Activated CD8-positive, alpha-beta memory T cell treated with anti-CD3 and anti-CD28 coated beads for 48 hours (primary cell): ENCODE measurements around the gene SNX3.
"Not testable (repeated sequence)": the region's sequence is repeated elsewhere in the genome, so short reads cannot be mapped to it uniquely, and the experiment has no call there.

Source experiments
- DNase-seq, 3 experiments: peaks; one replicate each; pipeline ENCODE4 v3.0.0-alpha.2; 2020; ENCODE audit warnings: low read depth in 2 of 3, low spot score in 2 of 3

SNX3 gene

DNA sequence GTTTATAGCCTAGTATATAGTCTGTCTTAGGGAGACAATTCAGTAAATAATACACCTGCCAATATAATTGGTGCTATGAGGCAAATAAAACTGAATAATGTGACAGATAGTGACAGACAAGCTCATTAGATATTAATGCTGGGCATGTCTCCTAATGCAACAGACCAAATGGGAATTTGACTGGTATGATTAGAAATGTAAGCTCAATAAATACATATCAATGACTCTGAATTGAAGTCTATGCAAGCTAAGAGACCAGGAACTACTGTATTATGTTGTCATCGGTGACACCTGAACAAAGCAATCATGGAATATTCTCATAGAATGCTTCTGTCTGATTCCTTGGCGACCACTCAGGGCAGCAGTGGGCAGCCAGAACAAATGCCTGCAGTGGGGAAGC lies 2.5 kb upstream of the SNX3 start:
- DNase-seq: no peak

DNA sequence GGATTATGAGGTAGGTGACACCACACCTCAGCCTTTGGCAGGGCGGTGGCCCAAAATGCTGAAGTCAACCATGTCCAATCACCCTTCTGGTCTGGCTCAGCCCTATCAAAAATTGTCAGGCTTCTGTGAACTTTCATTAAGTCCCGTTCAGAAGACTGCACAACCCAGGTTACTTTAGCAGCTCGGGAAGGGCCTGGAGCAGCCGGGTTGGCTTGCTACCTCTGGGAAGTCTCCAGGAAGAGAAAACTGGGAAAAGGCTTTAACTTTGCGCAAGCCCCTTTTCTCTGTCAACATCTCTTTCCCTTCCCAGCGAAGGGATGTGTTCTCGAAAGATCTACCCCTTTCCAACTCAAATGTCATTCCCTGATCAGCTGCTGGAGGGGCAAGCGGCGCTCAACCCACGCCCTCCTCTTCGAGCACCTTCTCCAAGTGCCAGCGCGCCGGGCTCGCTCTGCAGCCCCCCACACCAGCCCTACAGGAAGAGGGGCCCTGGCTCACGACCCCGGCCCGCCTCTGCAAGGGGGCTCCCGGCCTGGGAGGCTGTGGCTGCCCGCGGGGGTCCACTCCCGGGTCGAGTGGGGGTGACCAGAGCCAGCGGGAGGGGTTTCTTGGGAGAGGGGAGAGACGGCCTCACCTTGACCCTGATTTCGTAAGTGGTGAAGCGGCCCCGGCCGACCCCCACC lies 573 bp downstream of the SNX3 start:
- peak in 1 of 3 experiments; percentile 20 for DNase-seq

DNA sequence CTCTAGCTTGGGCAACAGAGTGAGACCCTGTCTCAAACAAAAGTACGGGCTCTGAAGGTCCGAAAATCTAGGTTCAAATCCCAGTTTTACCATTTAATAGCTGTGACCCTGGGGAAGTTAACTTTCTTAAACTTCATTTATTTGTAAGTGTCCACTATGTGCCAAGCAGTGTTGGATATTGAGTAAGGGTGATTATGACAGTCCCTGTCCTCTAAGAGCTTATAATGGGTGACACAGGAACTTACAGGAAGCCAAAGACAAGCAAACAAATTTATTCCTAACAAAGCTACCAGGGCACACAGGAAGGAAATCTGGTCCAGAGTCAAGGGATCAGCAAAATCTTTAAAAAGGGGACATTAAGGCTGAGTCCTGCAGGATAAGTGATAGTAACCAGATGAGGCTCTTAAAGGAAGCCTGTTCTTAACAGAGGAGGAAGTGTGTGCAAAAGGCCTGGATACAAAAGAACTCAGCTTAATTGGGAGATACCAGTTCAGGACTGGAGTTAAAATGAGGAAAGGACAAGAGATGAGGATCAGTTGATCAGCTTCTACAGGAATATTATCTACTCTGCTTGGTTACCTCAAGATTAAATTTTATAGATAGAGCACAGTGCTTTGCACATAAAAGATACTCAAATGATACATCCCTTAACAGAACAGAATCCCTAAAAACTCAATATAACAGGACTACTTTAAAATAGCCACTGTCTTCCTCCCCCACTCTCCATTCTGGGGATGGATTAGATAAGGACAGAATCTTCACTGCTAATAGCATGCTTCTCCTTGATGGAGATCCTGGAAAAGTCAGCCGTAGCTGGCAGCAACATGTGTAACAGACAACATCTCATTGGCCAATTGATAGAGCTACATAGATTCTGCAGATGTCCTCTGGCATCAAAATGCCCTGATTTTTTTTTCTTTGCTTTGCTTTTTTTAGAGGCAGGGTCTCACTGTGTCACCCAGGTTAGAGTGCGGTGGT lies 6.1 kb downstream of the SNX3 start:
- no peak for DNase-seq

DNA sequence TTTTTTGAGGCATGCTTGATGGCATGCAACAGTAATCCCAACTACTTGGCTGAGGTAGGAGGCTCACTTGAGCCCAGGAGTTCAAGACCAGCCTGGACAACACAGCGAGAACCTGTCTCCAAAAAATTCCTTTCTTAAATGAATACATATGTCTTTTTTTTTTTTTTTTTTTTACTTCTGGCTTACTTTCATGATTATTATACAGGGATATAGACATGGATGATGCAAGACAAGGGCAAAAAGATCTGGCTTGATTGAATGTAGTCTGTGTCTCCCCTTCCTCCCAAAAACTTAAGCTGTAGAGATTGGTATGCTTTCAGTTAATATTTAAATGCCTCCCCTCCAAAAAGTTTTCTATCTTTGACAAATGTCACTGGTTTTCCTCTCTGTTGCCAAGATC lies 7.6 kb downstream of the SNX3 start:
- DNase-seq: no peak

DNA sequence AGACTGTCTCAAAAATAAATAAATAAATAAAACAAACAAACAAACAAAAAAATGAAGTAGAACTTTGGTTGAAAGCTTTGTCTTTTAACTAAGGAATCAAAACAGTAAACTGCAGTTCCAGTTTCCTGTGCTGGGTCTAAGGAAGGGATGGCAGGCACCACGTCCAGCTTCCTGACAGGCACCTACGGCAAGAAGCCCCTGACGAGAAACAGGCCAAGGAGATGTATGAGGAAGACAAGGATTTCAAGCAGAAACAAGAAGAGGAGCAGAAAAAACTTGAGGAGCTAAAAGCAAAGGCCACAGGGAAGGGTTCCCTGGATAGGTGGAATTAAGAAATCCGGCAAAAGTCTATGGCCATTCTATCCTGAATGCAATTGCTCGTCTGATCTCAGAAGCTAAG lies 8.8 kb downstream of the SNX3 start:
- no peak for DNase-seq

DNA sequence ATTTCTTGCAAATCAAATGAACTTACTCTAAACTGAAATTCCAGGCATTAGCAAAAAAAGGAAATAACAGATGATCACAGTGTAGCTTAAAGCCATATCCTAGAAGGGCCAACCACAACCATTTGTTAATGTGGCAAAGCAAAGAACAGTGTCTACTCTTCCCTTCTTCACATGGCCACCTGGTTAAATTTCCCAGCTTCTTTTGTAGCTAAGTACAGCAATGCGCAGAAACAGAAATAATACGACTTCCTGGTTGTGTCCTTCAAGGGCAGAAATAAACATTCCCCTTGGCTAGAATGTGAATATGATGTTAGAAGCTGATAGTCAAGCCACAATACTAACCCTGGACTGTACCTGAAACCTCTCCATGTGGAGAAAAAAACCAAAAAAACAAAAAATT lies 9.6 kb downstream of the SNX3 start:
- no peak for DNase-seq

DNA sequence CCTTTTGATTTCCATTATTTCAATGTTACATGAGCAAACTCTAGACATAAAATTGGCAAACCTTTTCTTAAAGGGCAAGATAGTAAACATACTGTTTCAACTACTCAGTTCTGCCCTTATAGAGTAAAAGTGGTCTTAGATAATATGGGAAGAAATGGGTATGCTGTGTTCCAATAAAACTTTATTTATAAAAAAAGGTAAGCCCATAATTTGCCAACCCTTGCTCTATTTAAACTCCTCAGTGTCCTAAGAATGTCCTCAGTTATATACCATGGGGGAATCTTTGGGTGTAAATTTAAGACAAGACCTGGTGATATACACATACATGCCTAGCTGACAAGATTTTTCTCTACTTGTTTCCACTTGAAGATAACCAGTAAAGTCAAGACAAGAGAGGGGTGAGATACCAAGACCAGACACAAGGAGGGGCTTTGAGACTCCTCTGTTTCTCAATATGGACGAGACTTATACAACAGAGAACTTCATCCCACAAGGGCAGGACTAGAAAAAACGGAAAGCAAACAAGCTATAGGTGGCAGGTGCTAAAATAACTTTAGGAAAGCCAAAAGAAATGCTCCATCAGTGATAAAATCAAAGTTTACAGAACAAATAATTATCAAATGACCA lies 10.5 kb downstream of the SNX3 start:
- no peak for DNase-seq

DNA sequence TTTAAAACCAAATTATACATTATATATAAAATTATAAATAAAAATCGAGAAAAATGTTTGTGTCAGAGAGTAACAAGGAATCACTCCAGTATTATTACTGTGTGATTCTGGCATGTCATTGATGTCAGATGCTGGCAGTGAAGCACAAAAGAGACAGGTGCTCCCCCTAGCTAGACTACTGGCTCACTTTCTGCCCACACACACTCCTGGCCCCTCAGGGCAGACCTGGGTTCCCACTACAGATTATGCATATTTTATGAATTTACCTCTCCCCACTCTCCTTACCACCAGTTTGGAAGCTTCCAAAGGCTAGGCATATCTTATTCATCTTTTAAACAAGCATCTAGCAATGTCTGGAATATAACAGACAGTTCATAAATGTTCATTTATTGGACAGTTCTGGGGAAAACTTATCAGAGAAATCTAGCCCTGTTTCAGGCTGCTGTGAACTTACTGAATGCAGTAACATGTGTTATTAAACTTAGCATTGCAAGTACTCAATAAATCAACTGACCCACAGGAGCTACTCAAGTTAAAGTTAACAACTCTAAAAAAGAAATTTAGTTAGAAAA lies 12.8 kb downstream of the SNX3 start:
- no peak for DNase-seq

DNA sequence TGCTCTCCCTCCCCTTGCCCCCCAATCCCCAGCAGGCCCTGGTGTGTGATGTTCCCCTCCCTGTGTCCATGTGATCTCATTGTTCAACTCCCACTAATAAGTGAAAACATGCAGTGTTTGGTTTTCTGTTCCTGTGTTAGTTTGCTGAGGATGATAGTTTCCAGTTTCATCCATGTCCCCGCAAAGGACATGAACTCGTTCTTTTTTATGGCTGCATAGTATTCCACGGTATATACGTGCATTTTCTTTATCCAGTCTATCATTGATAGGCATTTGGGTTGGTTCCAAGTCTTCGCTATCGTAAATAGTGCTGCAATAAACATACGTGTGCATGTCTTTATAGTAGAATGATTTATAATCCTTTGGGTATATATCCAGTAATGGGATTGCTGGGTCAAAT lies 15.7 kb downstream of the SNX3 start:
- DNase-seq: not testable (repeated sequence)

DNA sequence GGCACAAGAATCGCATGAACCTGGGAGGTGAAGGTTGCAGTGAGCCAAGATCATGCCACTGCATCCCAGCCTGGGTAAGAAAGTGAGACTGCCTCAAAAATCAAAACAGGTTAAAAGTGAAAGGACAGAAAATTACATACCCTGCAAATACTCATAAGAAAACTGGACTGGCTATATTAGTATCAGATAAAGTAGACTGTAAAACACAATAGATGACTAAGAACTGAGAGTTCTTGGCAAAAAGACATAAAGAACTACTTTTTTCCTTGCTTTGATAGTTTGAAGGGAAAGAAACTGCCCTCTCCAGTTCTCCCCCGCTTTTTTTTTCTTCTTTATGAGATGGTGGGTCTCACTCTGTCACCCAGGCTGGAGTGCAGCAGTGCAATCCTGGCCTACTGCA lies 17.0 kb downstream of the SNX3 start:
- no peak for DNase-seq

DNA sequence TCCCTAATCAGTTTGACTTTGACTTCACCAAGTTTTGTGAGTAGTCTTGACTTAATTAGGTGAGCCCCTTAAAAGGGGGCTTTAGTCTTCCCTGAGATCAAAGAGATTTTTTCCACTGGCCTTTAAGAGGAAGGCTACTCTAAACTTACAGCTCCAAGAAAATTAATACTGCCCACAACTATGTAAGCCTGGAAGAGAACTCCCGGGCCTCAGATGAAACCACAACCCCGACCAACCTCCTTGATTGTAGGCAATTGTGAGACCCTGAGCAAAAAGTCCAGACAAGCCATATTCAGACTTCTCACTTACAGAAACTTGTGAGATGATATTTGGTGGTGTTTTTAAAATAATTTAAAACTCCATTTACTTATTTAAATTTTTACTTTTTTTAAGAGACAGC lies 18.1 kb downstream of the SNX3 start:
- DNase-seq: no peak

DNA sequence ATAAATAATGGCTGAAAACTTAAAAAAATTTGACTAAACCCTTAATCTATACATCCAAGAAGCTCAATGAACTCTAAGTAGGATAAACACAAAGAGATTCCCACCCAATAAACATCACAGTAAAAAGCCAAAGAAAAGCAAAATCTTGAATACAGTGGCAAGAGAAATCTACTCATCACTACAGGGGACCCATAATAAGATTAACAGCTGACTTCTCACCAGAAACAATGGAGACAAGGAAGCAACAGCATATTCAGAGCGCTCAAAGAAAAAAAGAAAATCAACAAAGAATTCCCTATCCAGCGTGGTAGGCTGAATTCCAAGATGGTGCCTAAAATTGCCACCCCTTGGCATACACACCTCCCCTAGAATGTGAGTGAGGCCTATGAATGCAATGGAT lies 18.6 kb downstream of the SNX3 start:
- DNase-seq: no peak

DNA sequence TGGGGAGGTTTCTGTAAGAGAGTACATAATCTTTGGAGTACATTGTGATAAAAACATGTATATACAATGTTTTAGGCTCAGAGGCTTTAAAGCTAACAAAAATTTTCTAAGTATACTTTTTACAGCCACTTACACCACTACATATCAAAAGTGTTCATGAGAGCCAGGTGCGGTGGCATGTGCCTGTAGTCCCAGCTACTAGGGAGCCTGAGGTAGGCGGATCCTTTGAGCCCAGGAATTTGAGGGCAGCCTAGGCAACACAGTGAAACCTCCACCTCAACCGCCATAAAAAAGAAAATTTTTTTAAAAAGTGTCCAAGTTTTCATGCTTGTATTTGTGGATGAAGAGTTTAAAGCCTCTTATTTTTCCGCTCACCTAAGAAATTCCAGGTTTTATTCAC lies 22.5 kb downstream of the SNX3 start:
- no peak for DNase-seq

DNA sequence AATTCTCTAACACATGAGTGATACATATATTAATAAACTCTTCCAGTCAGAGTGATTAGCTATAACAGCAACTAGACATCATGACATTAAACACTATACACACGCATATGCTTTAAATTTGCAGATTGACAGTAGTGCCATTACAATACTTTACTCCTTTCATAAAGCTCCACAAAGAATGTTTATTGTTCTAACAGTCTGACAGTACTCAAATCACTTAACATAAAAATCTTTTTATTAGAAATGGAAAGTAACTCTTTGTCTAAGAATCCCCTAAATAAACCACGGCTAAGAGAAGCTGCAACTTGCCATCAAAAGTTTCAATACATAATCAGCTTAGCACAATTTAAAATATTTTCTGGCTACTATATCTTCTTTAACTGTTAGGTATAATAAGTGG lies 24.0 kb downstream of the SNX3 start:
- no peak for DNase-seq

DNA sequence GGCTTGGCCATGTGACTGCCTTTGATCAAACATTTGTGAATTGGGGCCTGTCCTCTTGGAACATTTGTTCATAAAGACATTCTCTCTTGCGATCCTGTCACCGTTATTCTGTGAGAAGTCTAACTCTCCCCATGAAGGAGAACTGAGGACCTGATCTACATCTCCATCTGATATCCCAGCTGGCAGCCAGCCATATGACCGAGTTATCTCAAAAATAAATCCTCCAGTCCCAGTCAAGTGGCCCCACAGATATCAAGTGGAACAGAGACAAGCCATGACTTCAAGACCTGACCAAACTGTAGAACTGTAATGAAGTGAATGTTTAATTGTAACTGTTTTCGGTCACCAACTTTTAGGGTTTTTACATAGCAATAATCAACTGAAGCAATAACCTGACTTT lies 25.7 kb downstream of the SNX3 start:
- DNase-seq: no peak

DNA sequence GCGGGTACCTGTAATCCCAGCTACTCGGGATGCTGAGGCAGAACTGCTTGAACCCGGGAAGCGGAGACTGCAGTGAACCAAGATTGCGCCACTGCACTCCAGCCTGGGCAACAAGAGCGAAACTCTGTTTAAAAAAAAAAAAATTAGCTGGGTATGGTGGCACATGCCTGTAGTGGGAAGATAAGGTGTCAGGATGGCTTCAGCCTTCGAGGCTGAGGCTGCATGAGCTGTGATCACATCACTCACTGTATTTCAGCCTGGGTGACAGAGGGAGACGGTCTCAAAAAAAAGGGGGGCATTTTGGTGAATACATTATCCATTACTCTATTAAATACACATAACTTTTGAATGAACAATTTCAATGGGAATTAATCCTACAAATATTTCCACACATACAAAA lies 32.4 kb downstream of the SNX3 start:
- DNase-seq: no peak

DNA sequence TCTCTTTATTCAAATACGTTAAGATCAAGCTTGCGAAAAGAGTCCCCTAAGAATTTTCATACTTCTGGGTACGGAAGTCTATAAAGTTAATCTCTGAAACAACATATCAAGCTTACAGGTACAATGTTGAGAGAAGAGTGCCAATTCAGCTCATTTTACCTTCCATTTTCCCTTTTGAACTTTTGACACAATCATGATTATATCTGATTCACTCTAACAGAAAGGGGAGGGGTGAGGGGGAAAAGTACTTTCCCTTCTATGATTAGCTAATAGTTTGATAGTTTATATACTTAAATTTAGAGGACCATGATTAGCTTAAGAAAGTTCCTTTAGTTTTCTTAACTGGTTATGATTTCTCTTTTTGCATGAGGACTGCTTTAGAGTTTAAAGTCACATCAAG lies 33.5 kb downstream of the SNX3 start:
- DNase-seq: no peak

DNA sequence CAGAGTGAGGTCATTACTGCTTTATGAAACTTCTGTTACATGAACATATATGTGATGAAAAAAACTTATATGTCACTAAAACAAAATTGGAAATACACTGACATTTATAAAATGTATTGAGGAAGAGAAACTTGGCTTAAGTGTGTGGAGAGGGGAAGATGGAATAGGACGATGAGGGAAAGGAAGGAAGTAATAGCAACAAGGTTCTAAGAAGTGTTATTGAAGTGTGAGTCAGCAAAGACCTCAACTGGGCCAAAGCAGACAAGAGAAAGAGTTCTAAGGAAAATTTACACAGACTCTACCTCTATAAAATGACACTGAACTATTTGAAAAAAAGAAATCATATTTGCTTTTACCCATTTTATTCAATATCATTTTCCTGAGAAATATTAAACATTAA lies 38.3 kb downstream of the SNX3 start:
- no peak for DNase-seq

DNA sequence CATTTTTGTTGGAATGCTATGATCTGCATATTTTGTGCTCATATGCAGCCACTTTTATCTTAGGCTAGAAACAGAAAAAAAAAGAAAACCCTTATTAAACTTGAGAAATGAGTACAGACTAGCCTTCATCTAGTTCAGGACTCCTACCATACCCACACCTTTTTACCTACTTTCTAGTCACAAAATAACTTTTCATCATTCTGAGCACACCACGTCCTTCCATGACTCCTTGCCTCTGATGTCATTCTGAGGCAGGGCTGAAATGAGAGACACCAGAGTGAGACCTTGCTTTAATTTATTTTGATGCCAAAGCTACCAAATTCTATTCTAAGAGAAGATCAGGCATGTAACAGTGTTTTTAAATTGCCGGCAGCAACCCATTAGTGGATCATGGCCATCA lies 38.8 kb downstream of the SNX3 start:
- DNase-seq: no peak

DNA sequence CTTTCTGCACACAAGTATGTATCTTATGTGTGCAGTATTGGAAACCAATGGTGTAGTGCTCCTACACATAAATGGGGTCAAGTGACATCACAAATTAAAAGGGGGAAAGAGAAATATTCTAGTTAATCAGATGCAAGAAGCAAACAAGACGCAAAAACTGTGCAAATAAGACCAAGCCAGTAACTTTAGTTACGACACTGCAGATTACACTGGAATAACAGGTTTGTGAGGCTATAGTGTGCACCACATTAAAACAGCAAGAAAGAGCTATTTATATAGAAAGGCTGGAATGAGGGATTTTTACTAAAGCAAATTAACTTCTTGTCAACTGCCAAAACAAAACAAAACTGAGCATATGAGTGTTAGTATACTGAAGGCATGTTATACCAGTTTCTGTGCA lies 49.2 kb downstream of the SNX3 start:
- DNase-seq: no peak

DNA sequence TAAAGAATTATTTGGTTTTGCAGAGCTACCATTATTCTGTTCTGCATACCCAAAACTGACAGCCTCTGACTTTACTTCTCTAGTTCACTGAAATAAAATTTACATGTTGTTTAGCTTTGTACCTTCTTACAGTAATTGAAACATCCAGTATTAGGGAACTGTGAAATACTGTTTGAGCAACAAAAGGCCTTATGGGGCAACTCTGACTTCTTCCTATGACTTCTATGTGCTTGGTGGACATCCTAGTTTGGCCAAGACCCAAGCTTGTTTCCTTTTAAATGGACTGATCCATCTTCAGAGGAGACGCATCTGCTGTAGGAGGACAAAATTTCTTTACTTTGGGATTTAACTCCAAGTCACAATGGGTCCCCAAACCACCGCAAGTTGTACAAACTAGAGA lies 50.3 kb downstream of the SNX3 start:
- no peak for DNase-seq

DNA sequence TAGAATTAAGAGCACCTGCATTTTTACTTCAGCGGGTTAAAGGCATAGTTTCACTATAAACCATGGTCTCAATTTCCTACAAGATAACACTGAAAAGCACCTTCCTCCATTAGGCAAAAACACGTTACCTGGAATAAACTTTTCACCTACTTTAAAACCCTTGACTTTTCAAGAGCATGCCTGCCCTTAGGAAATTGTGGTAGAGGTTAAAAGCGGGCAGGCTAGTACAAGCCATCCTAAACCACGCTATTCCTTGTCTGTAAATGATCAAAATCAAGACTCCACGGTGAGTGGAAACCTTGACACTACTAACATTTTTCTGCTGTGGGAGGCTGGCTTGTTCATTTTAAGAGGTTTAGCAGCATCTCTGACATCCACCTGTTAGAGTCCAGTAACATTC lies 51.1 kb downstream of the SNX3 start:
- no peak for DNase-seq
